Thoracic aorta (tissue), 2 donors: ENCODE data around the gene PPME1. TPM values are rescaled to one million over a fixed set of nuclear protein-coding genes. Genes with fewer than 3 reads are reported as not detected.

Source experiments
- ATAC-seq: fragments of 150-250 bp; one replicate; pipeline ENCODE4 v1.8.0; 2017; ENCODE audit warnings: low read depth; ENCODE audit not compliant: insufficient number of reproducible peaks, low FRiP score
- DNase-seq: peaks from one replicate; pipeline ENCODE4 v3.0.0-alpha.2; 2020; ENCODE audit warnings: low spot score
- H3K27ac ChIP-seq, 2 donors: fragments of 200-600 bp; sonication (generic); 1 replicate in 1 of 2; 2 replicates in 1 of 2; pipeline ENCODE4 v1.5.1; 2016; ENCODE audit warnings: mild to moderate bottlenecking in 2 of 2, moderate library complexity in 2 of 2
- H3K27me3 ChIP-seq: fragments of 200-600 bp; sonication (generic); replicated peaks from 2 replicates; pipeline ENCODE4 v1.6.0; 2016; ENCODE audit warnings: mild to moderate bottlenecking; ENCODE audit not compliant: insufficient read depth
- H3K36me3 ChIP-seq: fragments of 200-600 bp; sonication (generic); one replicate; pipeline ENCODE4 v1.5.1; 2016
- H3K4me1 ChIP-seq, 2 donors: fragments of 200-600 bp; sonication (generic); 1 replicate in 1 of 2; 2 replicates in 1 of 2; pipeline versions ENCODE4 v1.5.1 to v1.6.0; 2016; ENCODE audit warnings: low read depth in 2 of 2, mild to moderate bottlenecking in 1 of 2; ENCODE audit not compliant: control insufficient read depth in 1 of 2
- H3K4me3 ChIP-seq: fragments of 200-600 bp; sonication (generic); 2 replicates; pipeline ENCODE4 v1.5.1; 2016; ENCODE audit warnings: mild to moderate bottlenecking
- H3K9me3 ChIP-seq: fragments of 200-600 bp; sonication (generic); 2 replicates; pipeline ENCODE4 v1.5.1; 2016
- total RNA-seq, 2 donors: library from RNA; depleted of rRNA; stranded (reverse); fragments of >200 nt; gene quantifications; one replicate each; pipeline versions ENCODE4 v1.1.0 to v1.2.3, GENCODE V29; 2016
- TF ChIP-seq, protein P1 (sequence below): fragments of 200-600 bp; sonication (generic); IDR thresholded peaks from one replicate; pipeline ENCODE4 v1.5.1; 2019; ENCODE audit warnings: antibody characterized with exemption

The PPME1 gene
- total RNA-seq, 2 donors from 2014 or later = 31.2 to 37.4 TPM

DNA sequence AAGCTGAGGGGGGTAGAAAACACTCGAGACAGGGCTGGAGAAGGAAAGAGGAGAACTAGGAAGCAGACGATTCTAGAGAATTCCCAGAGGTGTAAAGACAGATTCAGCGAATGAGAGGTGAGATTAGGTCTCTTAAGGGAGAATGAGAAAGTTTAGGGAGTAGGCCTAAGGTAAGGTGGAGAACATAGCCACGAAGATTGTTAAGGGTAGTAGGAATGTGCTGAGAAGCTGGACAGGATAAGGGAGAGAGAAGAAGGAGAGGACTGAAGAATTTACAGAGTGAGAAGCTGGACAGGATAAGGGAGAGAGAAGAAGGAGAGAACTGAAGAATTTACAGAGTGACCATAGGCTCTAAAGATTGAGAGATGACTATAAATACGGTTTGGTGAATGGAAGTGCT is 908 bp downstream of the PPME1 start:
- H3K9me3 ChIP-seq = no peaks in the 10 kb centered on the region
- no peak for DNase-seq
- H3K36me3 ChIP-seq = no peaks in the 10 kb centered on the region
- H3K27ac ChIP-seq = peak overlapping the region; percentile 88 to 92
- no peaks in the 10 kb centered on the region for H3K27me3 ChIP-seq
- TF ChIP-seq, protein P1, sequence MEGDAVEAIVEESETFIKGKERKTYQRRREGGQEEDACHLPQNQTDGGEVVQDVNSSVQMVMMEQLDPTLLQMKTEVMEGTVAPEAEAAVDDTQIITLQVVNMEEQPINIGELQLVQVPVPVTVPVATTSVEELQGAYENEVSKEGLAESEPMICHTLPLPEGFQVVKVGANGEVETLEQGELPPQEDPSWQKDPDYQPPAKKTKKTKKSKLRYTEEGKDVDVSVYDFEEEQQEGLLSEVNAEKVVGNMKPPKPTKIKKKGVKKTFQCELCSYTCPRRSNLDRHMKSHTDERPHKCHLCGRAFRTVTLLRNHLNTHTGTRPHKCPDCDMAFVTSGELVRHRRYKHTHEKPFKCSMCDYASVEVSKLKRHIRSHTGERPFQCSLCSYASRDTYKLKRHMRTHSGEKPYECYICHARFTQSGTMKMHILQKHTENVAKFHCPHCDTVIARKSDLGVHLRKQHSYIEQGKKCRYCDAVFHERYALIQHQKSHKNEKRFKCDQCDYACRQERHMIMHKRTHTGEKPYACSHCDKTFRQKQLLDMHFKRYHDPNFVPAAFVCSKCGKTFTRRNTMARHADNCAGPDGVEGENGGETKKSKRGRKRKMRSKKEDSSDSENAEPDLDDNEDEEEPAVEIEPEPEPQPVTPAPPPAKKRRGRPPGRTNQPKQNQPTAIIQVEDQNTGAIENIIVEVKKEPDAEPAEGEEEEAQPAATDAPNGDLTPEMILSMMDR = no peak
- peaks cover 28 to 41% of the 10 kb centered on the region in 2 donors for H3K4me1 ChIP-seq
- no peak for ATAC-seq
- H3K4me3 ChIP-seq = peak overlapping the region; percentile 85

DNA sequence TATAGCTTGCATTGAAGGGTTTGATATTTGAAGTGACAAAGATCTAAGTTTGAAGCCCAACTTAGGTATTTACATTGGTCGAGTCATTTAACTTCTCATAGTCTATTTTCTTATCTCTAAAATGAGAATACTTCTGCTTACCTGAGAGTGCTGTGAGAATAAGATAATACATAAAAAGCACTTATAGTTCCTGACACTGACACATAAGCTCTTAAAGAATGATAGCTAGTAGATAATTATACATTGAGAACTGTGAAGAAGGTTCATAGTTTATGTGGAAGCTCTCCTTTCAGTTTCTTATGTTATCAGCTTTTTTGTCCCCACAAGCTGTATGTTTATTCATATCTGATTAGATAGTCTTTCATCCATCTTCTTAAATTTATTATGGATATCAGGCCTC is 4.8 kb downstream of the PPME1 start:
- peaks cover 33 to 44% of the 10 kb centered on the region in 2 donors for H3K4me1 ChIP-seq
- H3K4me3 ChIP-seq = no peak overlapping the region
- TF ChIP-seq, protein P1 = no peak
- H3K9me3 ChIP-seq = no peaks in the 10 kb centered on the region
- DNase-seq (no peak), ATAC-seq (no peak)
- no peaks in the 10 kb centered on the region for H3K27me3 ChIP-seq
- no peaks in the 10 kb centered on the region for H3K36me3 ChIP-seq
- H3K27ac ChIP-seq = no peak overlapping the region

DNA sequence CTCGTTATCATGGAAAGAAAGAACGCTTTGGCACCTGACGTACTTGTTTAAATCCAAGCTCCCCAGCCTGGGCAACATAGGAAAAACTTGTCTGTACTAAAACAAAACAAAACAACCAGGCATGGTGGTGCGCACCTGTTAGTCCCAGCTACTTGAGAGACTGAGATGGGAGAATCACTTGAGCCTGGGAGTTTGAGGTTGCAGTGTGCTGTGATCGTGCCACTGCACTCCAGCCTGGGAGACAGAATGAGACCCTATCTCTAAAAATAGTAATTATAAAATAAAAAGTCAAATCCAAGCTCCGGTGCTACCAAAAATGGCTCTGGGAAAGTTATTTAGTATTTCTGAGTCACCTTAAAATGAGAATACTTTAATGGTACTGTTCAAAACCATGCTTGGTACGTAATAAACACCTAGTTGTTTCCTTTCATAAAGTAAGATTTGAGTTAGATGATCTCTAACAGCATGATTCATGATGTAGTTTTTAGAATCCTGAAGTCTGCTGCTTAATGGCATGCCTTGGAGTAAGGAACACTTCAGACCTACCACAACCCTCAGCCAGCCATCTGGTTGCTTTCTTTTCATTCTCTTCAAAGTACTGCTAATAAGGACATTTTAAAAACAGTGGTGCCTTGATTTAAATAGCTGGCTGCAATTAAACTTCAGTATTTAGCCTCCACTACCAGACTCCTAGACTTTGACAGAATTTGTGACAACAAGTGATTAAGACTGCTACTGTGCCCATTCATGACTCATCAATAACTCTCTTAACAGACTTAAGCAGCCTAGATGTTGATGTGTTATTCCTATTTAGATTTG is 8.4 kb downstream of the PPME1 start:
- ATAC-seq = no peak
- TF ChIP-seq, protein P1 = no peak
- H3K27ac ChIP-seq = peak overlapping the region; percentile 15 to 65

DNA sequence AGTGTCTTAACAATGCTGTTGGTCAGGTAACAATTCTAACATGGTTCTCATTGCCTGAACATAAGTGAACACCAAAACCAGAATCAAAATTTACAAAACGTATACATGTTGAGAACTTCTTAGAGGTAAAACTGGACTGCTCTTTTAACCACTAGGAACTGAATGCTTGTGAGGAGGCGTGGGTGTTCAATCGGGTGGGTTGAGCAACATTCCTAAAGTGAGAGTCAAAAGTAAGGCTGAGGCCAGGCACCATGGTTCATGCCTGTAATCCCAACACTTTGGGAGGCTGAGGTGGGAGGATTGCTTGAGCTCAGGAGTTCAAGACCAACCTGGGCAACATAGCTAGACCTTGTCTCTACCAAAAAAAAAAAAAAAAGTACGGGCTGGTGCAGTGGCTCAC is 11.5 kb downstream of the PPME1 start:
- ATAC-seq (no peak), DNase-seq (no peak)
- Histone ChIP-seq H3K4me1 (peaks cover 11 to 13% of the 10 kb centered on the region in 2 donors), H3K27me3 (no peaks in the 10 kb centered on the region), H3K27ac (no peak overlapping the region), H3K9me3 (no peaks in the 10 kb centered on the region), H3K4me3 (no peak overlapping the region), H3K36me3 (no peaks in the 10 kb centered on the region)
- TF ChIP-seq, protein P1 = no peak

More for the DNA sequence above, 8.4 kb downstream of the PPME1 start:
- DNase-seq = no peak
- Histone ChIP-seq H3K4me1 (peaks cover 13 to 19% of the 10 kb centered on the region in 2 donors), H3K36me3 (no peaks in the 10 kb centered on the region), H3K9me3 (no peaks in the 10 kb centered on the region), H3K27me3 (no peaks in the 10 kb centered on the region), H3K4me3 (peak overlapping the region; percentile 23)

DNA sequence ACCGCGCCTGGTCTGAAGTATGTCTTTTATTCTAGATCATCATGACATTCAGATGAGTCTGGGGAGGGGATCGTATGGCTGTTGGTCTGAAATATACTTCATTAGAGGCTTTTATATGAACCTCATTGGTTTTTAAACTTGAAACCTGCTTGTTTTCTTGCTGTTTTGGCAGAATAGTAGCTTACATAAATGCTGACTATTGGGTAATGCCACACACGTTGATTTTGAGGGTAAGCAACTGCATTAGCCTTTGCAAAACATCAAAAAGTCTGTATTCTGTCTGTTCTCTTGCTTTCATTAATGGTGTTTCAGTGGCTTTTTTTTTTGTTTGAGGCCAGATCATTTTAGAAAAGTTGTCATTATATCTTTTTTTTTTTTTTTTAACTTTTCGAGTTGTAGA is 14.2 kb downstream of the PPME1 start:
- Histone ChIP-seq H3K27me3 (no peaks in the 10 kb centered on the region), H3K4me1 (peaks cover 0 to under 1% of the 10 kb centered on the region in 2 donors), H3K27ac (no peak overlapping the region), H3K4me3 (no peak overlapping the region), H3K36me3 (no peaks in the 10 kb centered on the region), H3K9me3 (no peaks in the 10 kb centered on the region)
- ATAC-seq = no peak
- no peak for DNase-seq
- TF ChIP-seq, protein P1 = no peak
